ENCODE measurements around the gene COLQ.
A peak's percentile ranks its signal among the peaks of the same experiment; 100 is the strongest.
"Not testable (repeated sequence)": the region's sequence is repeated elsewhere in the genome, so short reads cannot be mapped to it uniquely, and the experiment has no call there.

Gene COLQ

DNA sequence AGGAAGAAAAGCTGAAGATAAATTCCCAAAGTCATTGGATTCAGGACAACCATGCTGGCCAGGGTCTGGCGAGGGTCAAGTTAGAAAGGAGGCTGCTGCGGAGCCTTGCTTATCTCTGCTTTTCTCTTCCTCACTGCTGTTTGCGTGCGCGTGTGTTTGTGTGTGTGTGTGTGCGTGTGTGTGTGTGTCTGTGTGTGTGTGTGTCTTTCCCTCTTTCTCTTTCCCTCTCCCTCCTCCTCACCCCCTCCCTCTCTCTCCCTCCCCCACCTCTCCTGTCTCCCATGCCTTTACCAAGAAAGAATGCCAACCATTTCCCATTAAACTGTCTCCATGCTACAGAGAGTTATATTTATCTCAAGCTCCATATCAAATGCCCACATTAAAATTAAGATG lies at the start of gene COLQ:
TSS of gene COLQ (minus strand) at position 134 of the 393 bp plus-strand sequence. CDS start at position 53, 81 bp downstream.
- DNase-seq (ENCODE audit: low read depth in 2 of 2), result no peak

DNA sequence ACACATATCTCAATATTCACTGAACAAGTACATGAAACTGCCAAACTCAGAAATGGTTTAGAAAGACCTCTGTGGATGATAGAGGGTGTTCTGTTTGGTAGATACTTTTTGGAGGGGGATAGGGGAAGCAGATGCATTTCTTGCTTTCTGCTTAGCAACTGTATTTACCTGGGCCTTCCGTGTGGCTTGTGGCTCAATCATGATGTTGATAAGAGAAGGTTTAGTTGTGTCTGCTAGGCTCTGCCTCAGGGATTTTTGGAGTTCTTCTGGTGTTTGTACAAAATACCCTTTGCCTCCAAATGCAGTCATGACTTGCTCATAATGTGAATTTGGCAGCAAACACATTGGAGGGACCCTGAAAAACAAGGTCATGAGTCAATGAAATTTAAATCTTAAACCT lies 41.7 kb upstream of the COLQ start:
- no peak for DNase-seq (ENCODE audit: low read depth in 2 of 2)

DNA sequence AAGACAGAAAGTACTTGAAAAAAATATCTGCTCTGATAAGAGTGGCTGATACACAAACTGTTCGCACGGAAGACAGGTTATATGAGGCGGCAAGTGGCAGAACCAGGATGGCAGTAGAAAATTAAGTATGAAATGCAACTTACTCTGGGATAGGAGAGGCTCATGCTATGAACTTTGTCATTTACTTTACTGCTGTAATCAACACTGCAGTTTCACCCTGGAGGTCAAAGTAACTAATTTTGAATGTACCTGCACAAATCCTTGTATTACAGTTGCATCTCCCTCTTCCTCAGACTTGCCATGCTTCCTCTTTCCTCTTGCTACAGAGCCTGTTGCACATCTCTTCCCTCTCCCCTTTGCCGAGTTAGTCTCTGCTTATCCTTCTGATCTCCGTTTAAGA lies 41.1 kb upstream of the COLQ start:
- no peak for DNase-seq (ENCODE audit: low read depth in 2 of 2)

GRCh38 chr3:15558581-15558980 lies 37.1 kb upstream of the COLQ start:
- DNase-seq (ENCODE audit: low read depth in 2 of 2), result no peak

DNA sequence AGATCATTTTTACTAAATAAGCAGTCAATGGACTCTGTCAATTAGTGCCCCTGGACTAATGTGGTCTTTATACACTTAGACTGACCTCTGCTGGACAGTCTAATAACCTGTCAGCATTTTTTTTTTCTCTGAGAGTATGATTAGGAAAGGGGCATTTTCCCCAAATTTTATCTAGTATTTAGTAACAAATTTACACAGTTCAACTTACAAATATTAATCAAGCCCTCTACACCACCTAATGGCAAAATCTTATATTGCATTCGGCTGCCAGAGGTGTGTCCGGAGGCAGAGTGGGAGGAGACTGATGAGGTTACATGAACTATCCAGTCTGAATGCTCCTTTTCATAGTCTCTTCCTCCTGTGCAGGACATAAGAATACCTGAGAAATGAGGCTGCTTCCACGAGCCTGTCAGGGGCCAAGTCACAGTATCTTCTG lies 36.0 kb upstream of the COLQ start:
- DNase-seq (ENCODE audit: low read depth in 2 of 2), result peak; percentile 7 to 18

DNA sequence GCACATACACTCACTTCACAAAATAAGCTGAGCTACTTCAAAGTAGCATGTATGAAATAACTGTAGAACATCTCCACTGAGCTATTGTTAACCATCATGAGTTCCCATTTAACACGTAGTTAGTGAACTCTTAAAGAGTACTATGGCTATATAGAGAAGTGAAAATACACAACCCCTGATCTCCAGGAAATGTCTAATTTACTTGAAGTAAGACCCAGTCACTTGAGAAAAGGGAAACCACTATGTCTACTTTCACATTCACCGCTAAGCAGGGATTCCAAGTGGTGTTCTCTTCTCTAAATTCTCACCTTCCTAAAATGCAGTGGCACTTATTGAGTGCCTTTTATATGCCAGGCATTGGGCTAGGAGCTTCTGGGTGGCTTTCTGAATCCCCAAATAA lies 35.0 kb upstream of the COLQ start:
- no peak for DNase-seq (ENCODE audit: low read depth in 2 of 2)

DNA sequence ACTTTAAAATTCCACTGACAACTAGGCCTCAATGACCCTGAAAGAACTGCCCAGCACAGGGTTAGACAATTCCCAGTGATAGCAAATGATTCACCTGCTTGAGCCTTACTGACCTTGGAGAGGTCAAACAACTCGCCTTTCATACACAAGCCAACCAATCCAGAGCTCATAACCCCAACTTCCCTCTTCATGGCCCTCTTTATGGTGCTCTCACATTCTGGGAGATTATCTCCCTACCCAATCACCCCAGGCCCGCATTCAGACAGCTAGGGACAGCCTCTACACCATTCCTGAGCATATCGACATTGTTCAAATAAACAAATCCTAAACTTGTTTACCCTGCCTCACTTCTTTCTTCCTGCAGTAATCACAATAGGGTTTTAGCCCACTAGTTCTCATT lies 32.2 kb upstream of the COLQ start:
- DNase-seq (ENCODE audit: low read depth in 2 of 2), result no peak

DNA sequence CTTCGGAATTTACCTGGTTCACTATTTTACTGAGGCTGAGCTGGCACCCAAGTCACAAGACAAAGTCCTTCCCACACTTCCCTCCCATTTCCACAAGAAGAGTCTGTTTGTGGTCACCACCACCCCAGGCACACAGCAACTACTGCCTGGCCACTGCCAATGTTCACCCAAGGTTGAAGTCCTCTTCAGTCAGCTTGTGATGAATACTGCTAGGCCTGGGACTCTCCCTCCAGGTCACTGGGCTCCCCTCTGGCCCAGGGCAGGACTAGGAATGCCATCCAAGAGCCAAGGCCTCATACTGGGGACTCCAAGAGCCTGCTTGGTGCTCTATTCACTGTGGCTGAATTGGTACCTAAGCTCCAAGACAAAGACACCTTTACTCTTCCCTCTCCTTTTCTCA lies 30.4 kb upstream of the COLQ start:
- no peak for DNase-seq (ENCODE audit: low read depth in 2 of 2)

GRCh38 chr3:15549846-15550245 lies 28.3 kb upstream of the COLQ start:
- DNase-seq (ENCODE audit: low read depth in 2 of 2), result no peak

- DNase-seq (ENCODE audit: low read depth in 2 of 2), result no peak
Measured at GRCh38 chr3:15542614-15543013, 21.1 kb upstream of the COLQ start.

- DNase-seq (ENCODE audit: low read depth in 2 of 2), result no peak
Measured at GRCh38 chr3:15541371-15541770, 19.9 kb upstream of the COLQ start.

DNA sequence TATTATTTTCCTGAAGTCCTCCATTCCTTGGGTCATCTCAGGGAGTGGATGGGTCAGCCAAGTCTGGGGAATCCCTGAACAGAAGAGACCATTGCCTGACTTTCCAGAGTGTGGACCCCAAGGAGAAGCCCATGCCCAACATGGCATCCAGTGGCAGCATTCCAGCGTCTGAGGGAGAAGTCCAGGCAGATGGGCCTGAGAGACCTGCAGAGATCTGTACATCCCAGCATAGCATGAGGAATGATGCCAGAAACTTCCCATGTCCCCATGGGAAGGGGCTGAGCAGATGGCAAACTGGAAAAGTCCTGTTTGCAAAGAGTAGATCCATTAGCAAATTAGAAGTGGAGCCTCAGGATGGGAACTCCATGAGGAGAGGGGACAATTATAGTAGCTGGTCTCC lies 17.6 kb upstream of the COLQ start:
- no peak for DNase-seq (ENCODE audit: low read depth in 2 of 2)

- no peak for DNase-seq (ENCODE audit: low read depth in 2 of 2)
Measured at GRCh38 chr3:15538345-15538744, 16.8 kb upstream of the COLQ start.

GRCh38 chr3:15536856-15537255 lies 15.3 kb upstream of the COLQ start:
- DNase-seq (ENCODE audit: low read depth in 2 of 2), result no peak

- DNase-seq (ENCODE audit: low read depth in 2 of 2), result peak in 1 of 2 donors; percentile 18
Measured at GRCh38 chr3:15535732-15536131, 14.2 kb upstream of the COLQ start.

DNA sequence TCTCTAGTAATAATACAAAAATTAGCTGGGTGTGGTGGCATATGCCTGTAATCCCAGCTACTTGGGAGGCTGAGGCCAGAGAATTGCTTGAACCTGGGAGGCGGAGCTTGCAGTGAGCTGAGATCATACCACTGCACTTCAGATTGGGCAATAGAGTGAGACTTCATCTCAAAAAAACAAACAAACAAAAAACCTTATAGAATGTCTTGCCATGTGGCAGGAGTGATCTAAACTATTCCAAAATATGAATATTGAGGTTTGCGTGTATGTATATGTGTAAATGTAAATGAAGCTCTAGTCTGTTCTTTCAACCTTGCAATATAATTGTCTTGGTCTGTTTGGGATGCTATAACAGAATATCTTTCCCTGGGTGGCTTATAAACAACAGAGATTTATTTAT lies 11.1 kb upstream of the COLQ start:
- not testable (repeated sequence) for DNase-seq (ENCODE audit: low read depth in 2 of 2)

DNA sequence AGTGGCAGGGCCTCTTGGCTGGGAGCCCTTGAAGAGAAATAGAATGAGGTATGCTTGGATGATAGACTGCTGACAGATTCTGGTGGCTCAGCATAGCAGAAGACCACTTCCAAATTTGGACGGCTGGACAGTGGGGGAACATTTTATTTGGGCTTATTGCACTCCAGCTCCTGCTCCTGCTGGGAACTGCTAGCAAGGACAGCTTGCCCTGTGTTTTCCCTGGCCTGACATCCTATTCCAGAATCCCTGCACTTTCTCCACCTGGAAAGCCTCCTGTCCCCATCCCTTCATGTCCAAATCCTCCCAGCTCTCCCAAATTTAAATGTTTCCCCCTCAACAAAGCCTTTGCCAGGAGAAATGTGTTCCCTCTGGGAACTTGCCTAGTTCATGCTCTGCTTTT lies 9.8 kb upstream of the COLQ start:
- DNase-seq (ENCODE audit: low read depth in 2 of 2), result no peak

DNA sequence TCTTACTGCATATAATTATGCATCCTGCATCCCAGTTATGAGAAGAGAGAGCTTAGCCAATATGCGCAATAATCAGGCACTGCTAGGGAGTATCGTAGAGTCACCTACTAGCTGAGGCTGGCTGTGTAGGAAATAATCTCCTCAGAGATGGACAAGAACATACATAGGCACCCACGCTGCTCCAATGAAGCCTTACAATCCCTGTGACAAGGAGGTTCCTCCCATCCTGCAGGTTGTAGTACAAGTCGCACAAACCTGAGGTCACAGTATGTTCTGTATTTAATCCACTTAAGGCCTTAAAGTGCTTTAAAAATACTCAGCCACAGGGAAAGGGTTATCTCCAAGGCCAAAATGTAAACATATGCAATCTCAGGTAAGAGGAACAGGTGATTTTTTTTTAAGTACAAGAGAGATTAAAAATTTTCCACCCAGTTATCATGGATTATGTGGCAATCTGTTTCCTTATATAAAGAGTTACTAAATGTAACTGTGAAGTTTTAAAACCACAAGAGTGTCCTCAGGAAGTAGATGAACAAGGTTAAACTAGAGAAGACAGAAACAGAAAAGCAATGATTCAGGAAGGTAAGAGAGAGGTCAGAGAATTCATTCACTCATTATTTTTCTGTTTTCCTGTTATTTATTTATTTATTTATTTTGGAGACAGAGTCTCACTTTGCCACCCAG lies 7.5 kb upstream of the COLQ start:
- no peak for DNase-seq (ENCODE audit: low read depth in 2 of 2)

DNA sequence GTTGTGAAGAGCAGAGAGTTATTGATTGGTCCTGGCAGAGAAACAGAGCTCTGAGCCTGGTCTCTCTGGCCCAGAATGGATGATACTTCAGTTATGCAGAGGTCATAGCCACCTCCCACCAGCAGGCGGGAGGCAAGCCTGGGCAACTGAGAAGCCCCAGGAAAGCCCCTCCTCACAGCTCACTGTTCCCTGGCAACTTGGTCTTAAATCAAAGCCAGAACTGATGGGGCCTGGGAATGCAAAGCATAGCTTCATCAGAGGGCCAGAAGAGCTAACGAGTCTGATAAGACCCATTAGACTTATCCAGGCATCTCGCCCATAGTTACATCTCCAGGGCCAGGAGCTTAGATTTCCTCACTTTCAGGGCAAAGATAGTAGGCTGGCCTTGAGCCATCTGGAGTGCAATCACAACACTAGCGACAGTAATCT lies 5.5 kb upstream of the COLQ start:
- DNase-seq (ENCODE audit: low read depth in 2 of 2), result no peak

- DNase-seq (ENCODE audit: low read depth in 2 of 2), result no peak
Measured at GRCh38 chr3:15525790-15526189, 4.3 kb upstream of the COLQ start.

GRCh38 chr3:15523660-15524417 lies 2.3 kb upstream of the COLQ start:
- no peak for DNase-seq (ENCODE audit: low read depth in 2 of 2)

- DNase-seq (ENCODE audit: low read depth in 2 of 2), result no peak
Measured at GRCh38 chr3:15522016-15522415, 510 bp upstream of the COLQ start.

DNA sequence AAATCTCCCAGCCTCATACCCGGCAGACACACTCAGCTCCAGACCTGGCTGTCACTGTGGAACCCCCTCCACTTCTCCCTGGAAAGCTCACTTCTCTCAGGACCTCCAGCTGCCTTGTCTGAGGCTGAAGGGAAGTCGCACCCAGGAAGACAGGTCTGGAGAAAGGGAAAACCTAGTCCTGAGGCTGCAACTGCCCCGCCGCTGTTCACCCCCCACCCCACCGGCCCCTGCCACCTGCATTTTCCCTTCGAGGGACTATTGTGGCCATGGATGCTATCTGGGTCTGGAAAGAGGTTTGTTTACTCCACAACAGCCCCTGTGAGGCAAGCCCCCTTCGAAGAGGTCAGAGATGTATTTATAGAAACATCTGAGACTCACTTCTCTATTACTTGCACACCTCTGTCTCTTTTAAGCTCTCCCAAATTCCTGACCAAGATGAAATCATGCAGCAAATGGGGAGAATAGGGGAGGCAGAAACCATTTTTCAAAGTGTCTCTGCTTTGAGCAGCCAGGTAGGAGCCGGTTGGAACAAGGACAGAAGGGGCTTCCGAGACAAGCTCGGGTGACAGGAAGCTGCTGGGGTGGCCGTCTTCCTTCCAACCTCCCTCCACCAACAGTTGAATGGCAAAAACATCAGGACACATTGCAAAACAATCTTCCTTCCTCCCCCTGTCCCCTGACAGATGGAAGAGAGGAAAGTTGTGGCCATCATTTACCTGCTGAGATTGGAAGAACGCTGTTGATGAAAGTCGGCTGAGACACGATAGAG lies 518 bp downstream of the COLQ start:
- no peak for DNase-seq (ENCODE audit: low read depth in 2 of 2)
